RCC 7860 (cell line): ENCODE results near the gene UBE2O.

Source experiments
- DNase-seq: peaks from one replicate; pipeline ENCODE4 v3.0.0-alpha.2; 2015; ENCODE audit warnings: low spot score
- FAIRE-seq: peaks from 2 replicates; lab custom pipeline; 2012; peaks lifted over from hg19 to GRCh38; lab: Jason Lieb, UNC

Gene UBE2O

GRCh38 chr17:76420356-76421043, 32.5 kb downstream of the UBE2O start:
- FAIRE-seq (no peak), DNase-seq (no peak)

- no peak for DNase-seq
- no peak for FAIRE-seq
Observed at GRCh38 chr17:76419576-76420260, 33.2 kb downstream of the UBE2O start.

GRCh38 chr17:76417499-76418143, 35.3 kb downstream of the UBE2O start:
- FAIRE-seq (no peak), DNase-seq (no peak)

- DNase-seq: no peak
- FAIRE-seq: no peak
Observed at GRCh38 chr17:76416899-76417298, 36.1 kb downstream of the UBE2O start.

GRCh38 chr17:76416457-76416856, 36.5 kb downstream of the UBE2O start:
- DNase-seq (no peak), FAIRE-seq (no peak)

GRCh38 chr17:76415786-76416185, 37.2 kb downstream of the UBE2O start:
- FAIRE-seq: no peak

GRCh38 chr17:76414334-76415295, 38.3 kb downstream of the UBE2O start:
- FAIRE-seq: no peak
- DNase-seq: no peak

More at GRCh38 chr17:76415786-76416185, 37.2 kb downstream of the UBE2O start:
- no peak for DNase-seq

- DNase-seq (no peak), FAIRE-seq (no peak)
Observed at GRCh38 chr17:76411247-76411646, 41.7 kb downstream of the UBE2O start.

- FAIRE-seq: no peak
Observed at GRCh38 chr17:76410328-76410965, 42.5 kb downstream of the UBE2O start.

GRCh38 chr17:76408037-76408849, 44.7 kb downstream of the UBE2O start:
- FAIRE-seq (no peak), DNase-seq (peak; percentile 34)

More at GRCh38 chr17:76410328-76410965, 42.5 kb downstream of the UBE2O start:
- no peak for DNase-seq

GRCh38 chr17:76407509-76407908, 45.4 kb downstream of the UBE2O start:
- FAIRE-seq: no peak

GRCh38 chr17:76405967-76406647, 46.8 kb downstream of the UBE2O start:
- FAIRE-seq: no peak
- no peak for DNase-seq

More at GRCh38 chr17:76407509-76407908, 45.4 kb downstream of the UBE2O start:
- DNase-seq: no peak

- DNase-seq (no peak), FAIRE-seq (no peak)
Observed at GRCh38 chr17:76405607-76405966, 47.4 kb downstream of the UBE2O start.

- no peak for DNase-seq
- no peak for FAIRE-seq
Observed at GRCh38 chr17:76404976-76405563, 47.9 kb downstream of the UBE2O start.

GRCh38 chr17:76404256-76404655, 48.7 kb downstream of the UBE2O start:
- DNase-seq (no peak), FAIRE-seq (no peak)

- no peak for FAIRE-seq
Observed at GRCh38 chr17:76402711-76403110, 50.2 kb downstream of the UBE2O start.

GRCh38 chr17:76399175-76400172, 53.5 kb downstream of the UBE2O start:
- FAIRE-seq (no peak), DNase-seq (no peak)

More at GRCh38 chr17:76402711-76403110, 50.2 kb downstream of the UBE2O start:
- DNase-seq: no peak
